GM10266 (cell line): ENCODE measurements around the gene CGREF1.

Source experiments
- DNase-seq: peaks from one replicate; pipeline ENCODE4 v3.0.0; 2012; ENCODE audit errors: extremely low spot score
- CTCF ChIP-seq: IDR thresholded peaks from 2 replicates; pipeline ENCODE4 v1.5.1; 2012; ENCODE audit warnings: mild to moderate bottlenecking, low read depth; ENCODE audit not compliant: control insufficient read depth, insufficient read depth; ENCODE audit errors: missing control alignments

Gene CGREF1

GRCh38 chr2:27051902-27052645 is 66.9 kb downstream of the CGREF1 start:
- no peak for TF ChIP-seq CTCF
- no peak for DNase-seq

- peak; percentile 100 for DNase-seq
- no peak for TF ChIP-seq CTCF
Observed at GRCh38 chr2:27050996-27051901, 67.7 kb downstream of the CGREF1 start, which contains the start of gene AGBL5. TSS of gene AGBL5 (plus strand) at chr2:27051668. CDS start at chr2:27052959, 1,291 bp downstream.
